ENCODE data around the gene TAS1R1.

DNA sequence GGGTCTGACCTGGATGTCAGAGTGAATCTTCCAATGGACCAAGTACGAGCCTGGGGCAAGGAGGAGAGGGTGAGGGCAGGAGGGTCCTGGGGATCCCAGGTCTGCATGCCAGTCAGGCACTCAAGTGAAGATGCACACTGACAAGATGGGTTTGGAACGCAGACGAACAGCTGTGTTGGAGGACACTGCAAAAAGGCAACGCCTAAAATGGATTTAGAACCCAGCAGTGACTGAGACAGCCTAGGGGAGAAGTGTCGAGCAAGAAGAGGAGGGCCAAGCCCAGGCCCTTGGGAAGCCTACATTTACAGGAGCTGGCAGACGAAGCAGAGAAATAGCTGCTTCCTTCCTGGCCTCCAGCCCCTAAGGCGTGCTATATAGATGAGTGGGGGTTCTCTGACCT, 26.6 kb upstream of the TAS1R1 start:
- TF ChIP-seq EZH2 (IDR thresholded peaks at IDR 0.05) (no peak), POLR2AphosphoS5 (IDR thresholded peaks at IDR 0.05; ENCODE audit: borderline replicate concordance, low read depth, low read length) (no peak)

Data from SK-N-MC (cell line).